IMR-90 (cell line): ENCODE measurements around the gene PPRC1. TPM values are rescaled to one million over a fixed set of nuclear protein-coding genes. Genes with fewer than 3 reads are reported as not detected.

Experiments used
- ATAC-seq: fragments of 200-7000 bp; cut with Tn5 transposase; 2 replicates; pipeline ENCODE4 v1.9.1; 2020; ENCODE audit warnings: low read depth, mild to moderate bottlenecking, moderate library complexity
- BruUV-seq: library from RNA; stranded (reverse); fragments of 400-500 nt; replicated peaks from 2 replicates; lab custom pipeline; 2021; lab: Mats Ljungman, UMichigan
- CTCF ChIA-PET: fragments of 300-600 bp; formaldehyde crosslinking; extraction: SDS; loops from one replicate; lab custom pipeline; 2021; ENCODE audit warnings: antibody characterized with exemption; lab: Yijun Ruan, JAX
- POLR2A ChIA-PET: fragments of 300-600 bp; sonication (Branson Sonifier 250); formaldehyde crosslinking; loops from one replicate; lab custom pipeline; 2022; ENCODE audit warnings: antibody characterized with exemption; ENCODE audit not compliant: unreplicated experiment; lab: Charles Lee
- DNase-seq: peaks from one replicate; pipeline ENCODE4 v3.0.0; 2013
- H2AFZ ChIP-seq: replicated peaks from 2 replicates; pipeline ENCODE3; 2013; ENCODE audit warnings: low read length, mild to moderate bottlenecking; ENCODE audit not compliant: poor library complexity
- H2AK5ac ChIP-seq: 2 replicates; pipeline ENCODE4 v1.6.1; 2013; ENCODE audit warnings: low read depth, low read length, inconsistent platforms
- H2AK9ac ChIP-seq: replicated peaks from 2 replicates; pipeline ENCODE3; 2013; ENCODE audit warnings: mild to moderate bottlenecking, low read depth, low read length, moderate library complexity; ENCODE audit not compliant: poor library complexity
- H2BK120ac ChIP-seq: 2 replicates; pipeline ENCODE4 v1.6.1; 2013; ENCODE audit warnings: low read depth, low read length, inconsistent platforms
- H2BK15ac ChIP-seq: 3 replicates; pipeline ENCODE4 v1.6.1; 2013; ENCODE audit warnings: low read depth, low read length, inconsistent platforms
- H2BK20ac ChIP-seq: 2 replicates; pipeline ENCODE4 v1.6.1; 2013; ENCODE audit warnings: low read depth, mild to moderate bottlenecking, inconsistent platforms, low read length, moderate library complexity
- H2BK5ac ChIP-seq: 2 replicates; pipeline ENCODE4 v1.6.1; 2013; ENCODE audit warnings: mild to moderate bottlenecking, low read depth, low read length, inconsistent platforms; ENCODE audit not compliant: poor library complexity, severe bottlenecking
- H3K14ac ChIP-seq: replicated peaks from 2 replicates; pipeline ENCODE4 v1.6.1; 2013; ENCODE audit warnings: low read depth, low read length, inconsistent platforms
- H3K18ac ChIP-seq: 2 replicates; pipeline ENCODE4 v1.6.1; 2013; ENCODE audit warnings: low read depth, low read length, control low read depth
- H3K23ac ChIP-seq: 2 replicates; pipeline ENCODE4 v1.6.1; 2013; ENCODE audit warnings: low read depth, low read length, inconsistent platforms
- H3K27ac ChIP-seq: 2 replicates; pipeline ENCODE4 v1.5.1; 2013; ENCODE audit warnings: mild to moderate bottlenecking, control low read depth, low read length; ENCODE audit not compliant: insufficient read depth
- H3K27me3 ChIP-seq: 2 replicates; pipeline ENCODE4 v1.6.1; 2013; ENCODE audit warnings: low read length; ENCODE audit not compliant: control insufficient read depth, insufficient read depth
- H3K36me3 ChIP-seq: 2 replicates; pipeline ENCODE4 v1.6.1; 2013; ENCODE audit warnings: low read length, mixed read lengths; ENCODE audit not compliant: control insufficient read depth, insufficient read depth
- H3K4ac ChIP-seq: 2 replicates; pipeline ENCODE4 v1.6.1; 2013; ENCODE audit warnings: low read depth, low read length, inconsistent platforms
- H3K4me1 ChIP-seq: 2 replicates; pipeline ENCODE4 v1.6.1; 2013; ENCODE audit warnings: low read length, mixed read lengths; ENCODE audit not compliant: control insufficient read depth, insufficient read depth
- H3K4me2 ChIP-seq: 2 replicates; pipeline ENCODE4 v1.6.1; 2013; ENCODE audit warnings: low read depth, mild to moderate bottlenecking, control low read depth, low read length, moderate library complexity
- H3K4me3 ChIP-seq: 2 replicates; pipeline ENCODE4 v1.5.1; 2013; ENCODE audit warnings: low read depth, mild to moderate bottlenecking, control low read depth, low read length, moderate library complexity; ENCODE audit not compliant: insufficient read depth
- H3K56ac ChIP-seq: 2 replicates; pipeline ENCODE4 v1.6.1; 2013; ENCODE audit warnings: low read length, inconsistent platforms; ENCODE audit not compliant: insufficient read depth; ENCODE audit errors: extremely low read depth
- H3K79me1 ChIP-seq, 2 experiments: 2 replicates each; pipeline ENCODE4 v1.6.1; 2013; ENCODE audit warnings: low read length in 2 of 2, inconsistent platforms in 1 of 2, low read depth in 1 of 2
- H3K9ac ChIP-seq: 2 replicates; pipeline ENCODE4 v1.6.1; 2013; ENCODE audit warnings: low read depth, low read length, control low read depth
- H3K9me1 ChIP-seq: 2 replicates; pipeline ENCODE4 v1.6.1; 2013; ENCODE audit warnings: low read length, inconsistent platforms; ENCODE audit not compliant: insufficient read depth
- H3K9me3 ChIP-seq: 2 replicates; pipeline ENCODE4 v1.6.1; 2013; ENCODE audit warnings: low read length; ENCODE audit not compliant: control insufficient read depth, insufficient read depth
- H4K20me1 ChIP-seq: 2 replicates; pipeline ENCODE4 v1.6.1; 2013; ENCODE audit warnings: low read length, inconsistent platforms; ENCODE audit not compliant: insufficient read depth
- H4K5ac ChIP-seq: 2 replicates; pipeline ENCODE4 v1.6.1; 2013; ENCODE audit warnings: mild to moderate bottlenecking, low read depth, low read length, control low read depth
- H4K8ac ChIP-seq, 2 experiments: 2 replicates each; pipeline ENCODE4 v1.6.1; 2013; ENCODE audit warnings: low read depth in 2 of 2, low read length in 2 of 2, control low read depth in 1 of 2, inconsistent platforms in 1 of 2
- H4K91ac ChIP-seq: 2 replicates; pipeline ENCODE4 v1.6.1; 2013; ENCODE audit warnings: low read depth, low read length, inconsistent platforms; ENCODE audit not compliant: insufficient read depth
- CTCF ChIP-seq: conservative IDR thresholded peaks from 2 replicates; pipeline ENCODE4 v1.5.1; 2012; ENCODE audit warnings: mild to moderate bottlenecking, low read depth, low read length, improper control_type of control experiment
- FOS ChIP-seq: fragments of 150-350 bp; IDR thresholded peaks from 2 replicates; pipeline ENCODE4 v1.6.1; 2016; ENCODE audit warnings: low read depth, low read length
- MAFK ChIP-seq: IDR thresholded peaks from 2 replicates; pipeline ENCODE4 v1.6.1; 2012; ENCODE audit warnings: low read depth, low read length, improper control_type of control experiment
- MAZ ChIP-seq: IDR thresholded peaks from 2 replicates; pipeline ENCODE4 v1.6.1; 2012; ENCODE audit warnings: low read depth, mild to moderate bottlenecking, low read length, improper control_type of control experiment, moderate library complexity, borderline replicate concordance
- POLR2A ChIP-seq: IDR thresholded peaks from 2 replicates; pipeline ENCODE4 v1.6.1; 2012; ENCODE audit warnings: mild to moderate bottlenecking, low read depth, low read length
- SMC3 ChIP-seq: fragments of 150-350 bp; IDR thresholded peaks from 2 replicates; pipeline ENCODE4 v1.6.1; 2016; ENCODE audit warnings: low read depth, mild to moderate bottlenecking, antibody characterized with exemption, low read length, moderate library complexity
- USF2 ChIP-seq: fragments of 150-350 bp; IDR thresholded peaks from 2 replicates; pipeline ENCODE4 v1.6.1; 2017; ENCODE audit warnings: mild to moderate bottlenecking, antibody characterized with exemption, low read length, low read depth
- WGBS, 2 experiments: methylation state at CpG; one replicate each; pipeline versions ENCODE4 v1.1.5 to v1.1.7; 2013; ENCODE audit warnings: missing lambda C conversion rate in 2 of 2; ENCODE audit not compliant: insufficient read length in 1 of 2; ENCODE audit errors: extremely low coverage in 2 of 2; 5-methylcytosine and 5-hydroxymethylcytosine counted together
- dilution Hi-C: fragments of 300-500 bp; cut with HindIII; formaldehyde crosslinking; loops from one replicate; pipeline ENCODE4 v1.14.3; 2018; ENCODE audit warnings: low sequenced_read_pairs; ENCODE audit not compliant: unreplicated experiment
- in situ Hi-C: fragments of 300-500 bp; cut with MboI; formaldehyde crosslinking; loops from 3 replicates; pipeline ENCODE4 v1.14.3; 2019; ENCODE audit warnings: low sequenced_read_pairs, inconsistent platforms, mixed read lengths
- intact Hi-C: fragments of 100-400 bp; cut with micrococcal nuclease; formaldehyde crosslinking; loops from 2 replicates; pipeline ENCODE4 v1.10.0; 2022
- polyA plus RNA-seq, 3 experiments: library from polyadenylated mRNA; depleted of rRNA; stranded (reverse); fragments of >200 nt; gene quantifications; 2 replicates each; pipeline ENCODE4 v1.2.3, GENCODE V29; 2012; ENCODE audit warnings: low replicate concordance in 1 of 3
- total RNA-seq: library from RNA; depleted of rRNA; stranded (reverse); fragments of >200 nt; gene quantifications from 2 replicates; pipeline ENCODE4 v1.2.3, GENCODE V29; 2012

PPRC1 gene
- total and polyA plus RNA-seq, 2 of the 4 experiments (the other 2 are of a cell fraction), result 11.8 to 38.7 TPM

- peak overlapping the region; percentile 78 for H3K4me2 ChIP-seq
- ChIA-PET POLR2A (interaction anchor here (0.6 kb wide), 1 partner anchor 448 kb away, joined by 4 read pairs; no protein-coding TSS in a partner anchor), CTCF (interaction anchor here (2.0 kb wide), 1 partner anchor 10 kb away, joined by 10 read pairs; the partner anchor contains the start of gene PPRC1)
These were observed 11.0 kb upstream of the PPRC1 start for GRCh38 chr10:102121739-102122372.

More at GRCh38 chr10:102121739-102122372, 11.0 kb upstream of the PPRC1 start:
- Histone ChIP-seq H2BK20ac (peak overlapping the region; percentile 91), H3K9ac (peak overlapping the region; percentile 65), H2AFZ (peak overlapping the region; percentile 94), H4K20me1 (peaks cover 14% of the 10 kb centered on the region), H2AK5ac (peak overlapping the region; percentile 90), H4K8ac (peak overlapping the region; percentile 53 to 91), H2AK9ac (peak overlapping the region; percentile 97), H2BK5ac (peak overlapping the region; percentile 87), H2BK120ac (peak overlapping the region; percentile 94), H3K36me3 (no peaks in the 10 kb centered on the region), H3K56ac (peak overlapping the region; percentile 62), H3K27ac (peak overlapping the region; percentile 91), H3K9me3 (no peaks in the 10 kb centered on the region), H3K4me3 (peak overlapping the region; percentile 89), H4K5ac (peak overlapping the region; percentile 94), H3K23ac (peak overlapping the region; percentile 86), H3K18ac (peak overlapping the region; percentile 90), H4K91ac (peak overlapping the region; percentile 94), H3K9me1 (peaks cover 20% of the 10 kb centered on the region), H2BK15ac (peak overlapping the region; percentile 88; the same call in 2 of the 3 replicates), H3K14ac (peak overlapping the region; percentile 85), H3K27me3 (no peaks in the 10 kb centered on the region), H3K79me1 (peaks cover 7 to 49% of the 10 kb centered on the region in 2 experiments; a peak in 2 of 4 replicates), H3K4ac (peak overlapping the region; percentile 93), H3K4me1 (peaks cover 24% of the 10 kb centered on the region)
- no peak for TF ChIP-seq POLR2A
- no peak for TF ChIP-seq FOS
- TF ChIP-seq CTCF, result peak; percentile 41
- TF ChIP-seq MAFK, result peak; percentile 31; the same call in 1 of the 2 replicates
- no peak for TF ChIP-seq USF2
- TF ChIP-seq MAZ, result peak; percentile 77; the same call in 1 of the 2 replicates
- no peak for TF ChIP-seq SMC3
- dilution Hi-C loops (no loop called here), in situ Hi-C loops (no loop called here), intact Hi-C loops (loop anchor here (2.0 kb wide), 1 partner anchor 31 kb away; the partner anchor contains the start of gene NOLC1)
- DNase-seq, result peak; percentile 69
- ATAC-seq, result peak; percentile 3
- no CpG with 5 or more reads among the region's 6 CpGs for WGBS, 2 experiments
- BruUV-seq, result no TSS peak
